ENCODE results near the gene EHD4.

DNA sequence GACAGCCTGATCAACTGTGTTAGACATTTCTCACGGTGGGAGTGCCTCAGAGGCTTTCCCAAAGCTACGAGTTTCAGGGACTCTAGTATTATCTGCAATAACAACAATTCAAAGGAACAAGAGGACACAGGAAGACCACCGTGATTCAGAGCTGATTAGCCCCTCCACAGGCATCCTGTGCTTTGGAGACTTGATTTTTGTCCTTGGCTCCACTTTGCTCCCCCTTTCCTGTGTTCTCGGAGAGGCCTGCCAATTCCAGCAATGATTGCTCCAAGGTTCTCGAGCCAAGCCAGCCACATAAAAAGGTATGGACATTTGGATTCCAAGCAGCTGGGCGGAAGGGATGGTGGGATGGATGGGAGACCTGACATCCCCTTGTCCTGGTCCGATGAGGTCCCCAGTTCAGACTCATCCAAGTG is 14.3 kb downstream of the EHD4 start:
- TF ChIP-seq ZNF274 (IDR thresholded peaks at IDR 0.05; ENCODE audit: low read depth, low read length) (no peak), YY1 (IDR thresholded peaks at IDR 0.05; ENCODE audit: insufficient read depth, insufficient read length) (no peak)
